Measurements from ENCODE around the gene EMB.
"Not testable (repeated sequence)": the region's sequence is repeated elsewhere in the genome, so short reads cannot be mapped to it uniquely, and the experiment has no call there.

EMB gene

GRCh38 chr5:50401336-50401735 lies 39.8 kb downstream of the EMB start:
- TF ChIP-seq CTCF (IDR thresholded peaks at IDR 0.05; ENCODE audit: control insufficient read depth, extremely low read depth, insufficient read depth): no peak
- no peak overlapping the region for H3K4me3 ChIP-seq (ENCODE audit: low read depth, low read length)
- no peak for DNase-seq (ENCODE audit: low read depth)

- DNase-seq (ENCODE audit: low read depth); H3K4me3 ChIP-seq (ENCODE audit: low read depth, low read length): not testable (repeated sequence)
Measured at GRCh38 chr5:50393925-50394609, 47.0 kb downstream of the EMB start.

- not testable (repeated sequence) for H3K4me3 ChIP-seq (ENCODE audit: low read depth, low read length); DNase-seq (ENCODE audit: low read depth)
Measured at GRCh38 chr5:50392289-50392688, 48.8 kb downstream of the EMB start.

- not testable (repeated sequence) for H3K4me3 ChIP-seq (ENCODE audit: low read depth, low read length); DNase-seq (ENCODE audit: low read depth)
Measured at GRCh38 chr5:50384381-50384780, 56.7 kb downstream of the EMB start.

GRCh38 chr5:50376696-50377095 lies 64.4 kb downstream of the EMB start:
- DNase-seq (ENCODE audit: low read depth): not testable (repeated sequence)

GRCh38 chr5:50369287-50370033 lies 71.6 kb downstream of the EMB start:
- not testable (repeated sequence) for DNase-seq (ENCODE audit: low read depth); H3K4me3 ChIP-seq (ENCODE audit: low read depth, low read length)

More at GRCh38 chr5:50376696-50377095, 64.4 kb downstream of the EMB start:
- not testable (repeated sequence) for H3K4me3 ChIP-seq (ENCODE audit: low read depth, low read length)

GRCh38 chr5:50365426-50366251 lies 75.4 kb downstream of the EMB start:
- no peak overlapping the region for H3K4me3 ChIP-seq (ENCODE audit: low read depth, low read length)
- no peak for TF ChIP-seq CTCF (IDR thresholded peaks at IDR 0.05; ENCODE audit: control insufficient read depth, extremely low read depth, insufficient read depth)
- no peak for DNase-seq (ENCODE audit: low read depth)

GRCh38 chr5:50364535-50365309 lies 76.4 kb downstream of the EMB start:
- DNase-seq (ENCODE audit: low read depth): not testable (repeated sequence)

GRCh38 chr5:50359187-50359586 lies 81.9 kb downstream of the EMB start:
- DNase-seq (ENCODE audit: low read depth): no peak
- no peak for TF ChIP-seq CTCF (IDR thresholded peaks at IDR 0.05; ENCODE audit: control insufficient read depth, extremely low read depth, insufficient read depth)

More at GRCh38 chr5:50364535-50365309, 76.4 kb downstream of the EMB start:
- not testable (repeated sequence) for H3K4me3 ChIP-seq (ENCODE audit: low read depth, low read length)

More at GRCh38 chr5:50359187-50359586, 81.9 kb downstream of the EMB start:
- H3K4me3 ChIP-seq (ENCODE audit: low read depth, low read length): no peak overlapping the region

Data from LNCaP clone FGC (cell line).